NCI-H460 (cell line): ENCODE measurements around the gene PFDN4. TPM values are rescaled to one million over a fixed set of nuclear protein-coding genes. Genes with fewer than 3 reads are reported as not detected.

Experiments used
- DNase-seq: peaks from one replicate; pipeline ENCODE4 v3.0.0-alpha.2; 2016; ENCODE audit warnings: low read depth; ENCODE audit errors: extremely low read depth
- total RNA-seq: library from RNA; depleted of rRNA; stranded (reverse); fragments of >200 nt; shearing (Covaris generic); gene quantifications from 2 replicates; pipeline ENCODE4 v1.2.3, GENCODE V29; 2014

Gene PFDN4
- total RNA-seq, 1 experiment from 2014 or later, result 149 TPM

DNA sequence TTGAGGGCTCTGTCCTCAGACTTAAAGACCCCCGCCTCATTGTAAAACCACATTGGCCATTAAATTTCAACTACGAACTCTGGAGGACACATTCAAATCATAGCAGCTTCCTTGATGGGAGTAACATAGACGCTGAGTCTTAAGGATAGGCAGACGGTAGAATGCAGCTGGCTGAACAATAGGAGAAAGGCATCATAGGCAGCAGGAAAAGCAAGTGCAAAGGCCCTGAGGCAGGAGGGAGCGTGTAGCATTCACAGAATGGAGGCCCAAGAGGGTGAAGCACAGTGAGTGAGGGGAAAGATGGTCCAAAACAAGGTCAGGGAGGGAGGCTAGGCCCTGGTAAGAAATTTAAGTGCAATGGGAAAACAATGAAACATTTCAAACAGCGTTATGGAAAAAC lies 8.6 kb upstream of the PFDN4 start:
- no peak for DNase-seq

DNA sequence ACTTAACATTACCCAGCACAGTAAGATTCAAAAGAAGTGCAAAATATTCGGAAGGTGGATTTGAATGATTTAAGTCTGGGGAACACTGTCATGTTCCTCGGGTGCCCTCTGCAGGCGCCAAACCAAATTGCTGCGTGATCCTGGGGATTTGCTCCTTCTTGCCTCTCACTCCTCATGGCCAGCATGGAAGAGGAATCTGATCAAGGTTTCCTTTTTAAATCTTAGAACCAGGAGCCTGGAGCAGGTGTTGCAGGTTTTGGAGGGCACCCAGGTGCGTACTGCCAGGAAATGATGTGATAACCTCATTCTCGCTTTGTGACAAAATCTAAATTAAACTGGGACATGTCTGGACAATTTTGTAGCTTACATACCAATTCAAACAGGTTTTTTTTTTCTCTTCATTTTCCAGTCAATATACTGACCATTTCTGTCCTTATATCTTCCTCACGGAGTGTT lies 8.1 kb upstream of the PFDN4 start:
- DNase-seq, result peak; percentile 66

DNA sequence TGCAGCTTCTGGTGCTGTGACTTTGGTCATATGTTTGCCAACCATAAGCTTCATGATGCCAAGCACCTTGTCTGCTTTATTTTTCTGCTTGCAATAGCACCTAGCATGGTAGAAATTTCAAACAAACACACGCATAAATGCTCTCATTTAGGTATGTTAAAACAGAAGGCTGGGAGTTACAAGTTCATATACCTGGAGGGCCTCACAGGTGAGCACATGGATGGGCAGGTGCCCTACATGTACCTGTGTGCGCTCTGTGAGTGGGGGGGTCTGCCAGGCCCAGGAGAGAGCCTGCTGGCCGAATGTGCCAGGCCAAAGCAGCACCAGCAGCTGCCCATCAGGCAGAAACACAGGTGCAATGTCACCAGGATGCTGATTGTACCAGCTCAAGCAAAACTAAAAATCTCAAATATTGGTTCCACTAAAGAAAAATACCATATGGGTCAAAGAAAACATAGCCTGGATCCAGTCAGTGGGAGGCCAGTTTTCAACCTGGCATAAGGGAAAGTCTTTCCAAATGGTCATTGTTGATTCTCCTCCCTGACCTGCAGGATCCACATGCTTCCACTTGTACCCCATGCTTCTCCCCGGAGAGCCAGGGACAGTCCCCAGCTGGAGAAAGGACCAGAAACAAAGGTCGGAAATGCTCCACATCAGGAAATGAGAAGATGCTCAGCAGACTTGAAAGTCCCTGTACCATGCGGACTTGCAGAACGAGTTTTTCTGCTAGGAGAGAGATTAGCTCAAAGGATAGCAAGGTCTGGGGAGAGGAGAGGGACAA lies 7.2 kb upstream of the PFDN4 start:
- no peak for DNase-seq

DNA sequence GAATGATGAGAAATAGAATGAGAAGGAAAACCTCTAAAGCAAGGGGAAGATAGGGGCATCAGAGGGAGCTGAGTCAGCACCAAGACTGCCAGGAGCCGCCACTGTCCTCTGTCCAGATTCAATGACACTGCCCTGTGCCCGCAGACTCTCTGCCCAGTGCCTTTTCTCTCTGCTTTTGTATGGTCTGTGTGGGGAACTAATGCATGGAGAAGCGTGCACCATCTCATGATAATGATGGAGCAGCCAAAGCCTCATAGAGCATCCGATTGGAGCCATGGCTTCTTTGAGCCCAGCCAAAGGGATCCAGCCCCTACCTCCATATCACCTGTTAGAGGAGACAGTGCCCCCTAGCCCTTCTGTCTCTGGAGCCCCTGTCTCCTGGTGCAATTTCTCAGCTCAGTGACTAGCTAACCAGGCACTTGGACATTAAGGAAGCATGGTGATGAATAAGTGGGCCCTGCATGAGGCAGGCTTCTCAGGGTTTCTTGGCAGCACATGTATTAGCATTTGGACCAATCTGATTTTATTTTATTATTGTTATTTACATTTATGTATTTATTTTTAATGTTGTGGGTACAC lies 6.5 kb upstream of the PFDN4 start:
- no peak for DNase-seq

DNA sequence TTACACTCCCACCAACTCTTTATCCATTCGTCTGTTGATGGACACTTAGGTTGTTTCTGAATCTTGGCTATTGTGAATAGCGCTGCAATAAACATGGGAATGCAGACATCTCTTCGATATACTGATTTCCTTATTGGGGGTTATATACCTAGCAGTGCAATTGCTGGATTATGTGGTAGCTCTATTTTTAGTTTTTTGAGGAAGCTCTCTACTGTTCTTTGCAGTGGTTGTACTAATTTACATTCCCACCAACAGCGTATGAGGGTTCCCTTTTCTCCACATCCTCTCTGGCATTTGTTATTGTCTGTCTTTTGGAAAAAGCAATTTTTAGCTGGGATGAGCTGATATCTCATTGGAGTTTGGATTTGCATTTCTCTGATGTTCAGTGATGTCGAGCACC lies 4.6 kb upstream of the PFDN4 start:
- no peak for DNase-seq

DNA sequence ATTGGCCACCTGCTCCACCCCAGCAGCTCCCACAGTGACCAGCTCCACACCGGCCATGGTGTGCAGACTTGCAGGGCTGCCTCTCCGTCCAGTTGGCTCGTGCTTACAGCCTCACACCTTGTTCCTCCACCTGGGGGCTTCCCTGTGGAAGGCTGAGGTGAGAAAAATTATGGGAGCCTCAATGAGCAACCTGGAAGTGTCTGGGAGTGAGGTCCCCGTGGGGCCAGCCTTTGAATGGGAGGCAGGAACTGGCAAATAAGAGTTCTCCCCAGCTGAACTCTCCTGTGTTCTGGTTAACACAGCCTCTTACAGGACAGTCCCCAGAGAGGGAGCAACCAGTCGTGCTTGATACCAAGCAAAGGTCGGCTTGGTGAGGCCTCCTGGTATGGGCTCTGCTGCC lies 3.8 kb upstream of the PFDN4 start:
- DNase-seq, result no peak

DNA sequence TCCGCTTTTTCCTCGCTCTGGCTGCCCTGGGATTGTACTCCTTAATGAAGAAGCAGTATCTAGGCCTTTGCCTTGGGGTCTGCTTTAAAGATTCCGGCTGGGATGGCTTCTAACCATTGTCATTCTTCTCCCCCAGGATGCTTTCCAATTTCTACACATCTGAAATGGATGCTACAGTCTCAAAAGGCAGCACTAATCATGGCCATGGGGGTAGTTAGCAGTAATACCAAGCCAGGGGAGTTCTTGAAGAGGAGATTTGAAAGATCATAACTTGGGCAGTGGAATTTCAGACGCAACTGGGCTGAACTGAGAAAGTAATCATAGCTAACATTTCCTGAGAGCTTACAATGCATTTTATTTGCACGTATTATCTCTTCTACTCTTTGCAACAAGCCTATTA lies 3.4 kb upstream of the PFDN4 start:
- no peak for DNase-seq

DNA sequence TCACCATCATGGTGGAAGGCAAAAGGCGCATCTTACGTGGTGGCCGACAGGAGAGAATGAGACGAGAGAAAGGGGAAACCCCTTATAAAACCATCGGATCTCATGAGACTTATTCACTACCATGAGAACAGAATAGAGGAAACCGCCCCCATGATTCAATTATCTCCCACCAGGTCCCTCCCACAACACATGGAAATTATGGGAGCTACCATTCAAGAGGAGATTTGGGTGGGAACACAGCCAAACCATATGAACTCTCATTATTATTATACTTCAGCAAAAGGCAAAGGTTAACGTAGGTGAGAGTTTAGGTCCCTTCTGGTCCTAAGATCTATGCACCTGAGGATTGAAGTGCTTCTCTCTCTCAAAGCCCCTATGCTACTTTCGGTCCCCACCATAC lies 2.4 kb upstream of the PFDN4 start:
- no peak for DNase-seq

DNA sequence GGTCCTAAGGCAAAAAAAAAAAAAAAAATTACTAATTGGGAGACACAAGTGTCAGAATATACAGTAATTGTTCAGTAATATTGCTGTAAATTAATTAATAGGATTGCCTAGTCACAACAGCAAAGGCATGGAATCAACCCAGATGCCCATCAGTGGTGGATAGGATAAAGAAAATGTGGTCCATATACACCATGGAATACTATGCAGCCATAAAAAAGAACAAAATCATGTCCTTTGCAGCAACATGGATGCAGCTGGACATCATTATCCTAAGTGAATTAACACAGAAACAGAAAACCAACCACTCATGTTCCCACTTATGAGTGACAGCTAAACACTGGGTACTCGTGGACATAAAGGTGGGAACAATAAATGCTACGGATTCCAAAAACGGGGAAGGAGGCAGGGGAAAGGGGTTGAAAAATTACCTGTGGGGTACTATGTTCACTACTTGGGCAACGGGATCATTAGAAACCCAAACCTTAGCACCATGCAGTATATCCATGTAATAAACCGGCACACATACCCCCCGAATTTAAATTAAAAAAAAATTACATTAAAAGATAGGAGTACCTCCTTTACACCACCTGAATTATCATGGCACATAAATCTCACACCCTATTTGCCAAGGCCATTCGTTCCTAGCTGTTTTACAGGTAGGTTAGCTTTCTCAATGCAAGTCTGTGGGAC lies 689 bp upstream of the PFDN4 start:
- no peak for DNase-seq

DNA sequence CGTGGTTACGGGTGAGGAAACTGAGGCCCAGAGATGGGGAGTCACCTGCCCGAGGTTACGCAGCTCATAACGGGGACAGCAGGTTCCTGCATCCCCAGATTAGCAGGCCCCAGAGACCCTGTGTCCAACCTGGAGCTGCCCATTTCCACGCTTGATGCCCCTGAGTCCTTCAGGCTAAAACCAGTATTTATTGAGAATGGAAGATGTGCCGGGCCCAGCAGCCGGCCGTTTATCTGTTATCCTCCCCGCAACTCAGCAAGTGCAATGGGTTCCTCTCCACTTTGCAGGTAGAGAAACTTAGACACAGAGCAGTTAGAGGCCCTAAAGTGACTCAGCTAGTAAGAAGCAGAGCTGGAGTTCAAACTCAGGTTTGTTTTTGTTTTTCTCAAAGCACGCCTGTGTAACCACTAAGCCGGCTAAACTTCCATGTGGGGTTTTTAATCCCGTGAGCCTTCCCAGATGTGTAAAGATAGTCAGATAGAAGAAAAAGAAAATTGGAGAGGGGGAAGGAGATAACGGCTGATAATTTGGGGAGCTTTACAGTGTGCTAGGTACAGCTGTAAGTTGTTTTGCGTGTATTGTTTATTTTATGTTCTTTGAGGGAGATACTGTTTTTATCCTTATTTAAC lies 775 bp downstream of the PFDN4 start:
- DNase-seq, result peak; percentile 13

DNA sequence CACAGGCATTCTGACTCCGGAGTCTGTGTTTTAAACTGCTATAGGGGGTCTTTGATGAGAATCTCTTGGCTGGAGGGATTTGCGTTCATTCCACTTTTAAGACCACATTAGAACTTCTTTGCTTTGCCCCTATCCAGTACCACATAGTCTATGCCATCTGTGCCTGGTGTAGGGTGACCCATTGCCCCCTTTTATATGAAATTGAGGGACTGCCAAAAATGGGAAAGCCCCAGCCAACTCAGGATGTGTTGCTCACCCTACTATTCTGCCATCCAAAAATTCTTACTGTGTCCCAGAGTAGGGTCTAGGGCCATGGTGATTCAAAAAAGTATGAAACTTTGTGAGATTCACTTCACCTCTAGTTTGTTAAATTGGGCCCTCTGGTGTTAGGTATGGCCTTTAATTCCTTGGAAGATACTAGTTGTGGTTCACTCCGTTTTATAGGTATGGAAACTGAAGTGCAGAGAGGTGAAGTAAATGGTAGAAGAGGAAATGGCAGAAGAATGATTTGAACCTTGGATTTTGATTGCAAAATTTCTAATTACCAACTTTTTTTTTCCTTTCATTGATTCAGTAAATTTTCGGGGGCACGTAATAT lies 1.4 kb downstream of the PFDN4 start:
- no peak for DNase-seq

DNA sequence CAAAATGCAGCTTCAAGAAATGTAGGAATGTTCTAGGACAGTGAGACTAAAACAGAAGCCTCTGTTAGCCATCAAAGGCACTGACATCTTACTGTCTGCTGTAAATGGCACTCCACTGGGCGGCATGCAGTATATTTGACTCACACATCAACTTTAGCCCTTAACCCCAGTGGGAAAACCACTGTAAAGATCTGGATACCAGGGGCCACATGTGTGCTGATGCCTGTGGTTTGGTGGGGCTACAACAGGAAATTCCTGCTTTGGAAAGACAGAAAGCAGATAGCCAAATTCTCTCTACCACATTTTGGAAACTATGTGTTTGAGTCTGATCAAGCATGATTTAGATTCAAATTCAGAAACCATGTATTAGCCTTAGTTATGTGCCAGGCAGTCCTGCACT lies 4.3 kb downstream of the PFDN4 start:
- no peak for DNase-seq

DNA sequence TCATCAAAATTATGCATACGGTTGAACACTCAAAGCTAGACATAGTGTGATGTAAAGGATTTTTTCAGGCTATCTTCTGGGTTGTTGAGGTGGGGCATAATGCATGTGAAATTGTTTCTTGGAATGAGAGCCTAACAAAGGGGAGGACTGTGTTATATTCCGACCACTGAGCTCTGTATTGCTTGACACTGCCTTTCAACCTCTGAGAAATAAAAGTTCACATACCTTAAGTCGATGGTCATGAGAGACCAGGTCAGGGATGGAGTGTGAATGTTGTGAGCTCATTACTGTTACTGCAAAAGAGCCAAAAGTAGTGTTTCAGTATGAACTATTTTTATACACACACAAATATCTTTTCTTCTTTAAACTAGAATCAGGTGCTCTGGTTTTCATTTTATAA lies 5.0 kb downstream of the PFDN4 start:
- no peak for DNase-seq

DNA sequence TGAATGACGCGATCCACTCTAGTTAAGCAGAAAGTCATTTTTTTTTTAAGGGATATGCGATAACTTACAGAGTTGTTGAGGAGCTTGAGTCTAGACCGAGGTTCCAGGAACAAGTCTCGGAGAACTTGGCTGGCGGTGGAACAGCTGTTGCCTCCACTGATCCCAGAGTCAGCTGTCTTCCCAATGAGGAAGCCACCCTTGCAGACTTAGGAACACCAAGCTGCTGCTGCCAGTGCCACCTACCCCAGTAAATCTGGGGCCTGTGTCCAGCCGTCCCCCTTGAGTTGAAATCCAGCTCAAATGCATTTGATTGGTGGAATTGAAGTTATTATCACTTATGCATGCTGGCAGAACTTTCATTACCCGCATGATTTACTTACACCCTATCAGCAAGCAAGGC lies 6.7 kb downstream of the PFDN4 start:
- DNase-seq, result no peak

DNA sequence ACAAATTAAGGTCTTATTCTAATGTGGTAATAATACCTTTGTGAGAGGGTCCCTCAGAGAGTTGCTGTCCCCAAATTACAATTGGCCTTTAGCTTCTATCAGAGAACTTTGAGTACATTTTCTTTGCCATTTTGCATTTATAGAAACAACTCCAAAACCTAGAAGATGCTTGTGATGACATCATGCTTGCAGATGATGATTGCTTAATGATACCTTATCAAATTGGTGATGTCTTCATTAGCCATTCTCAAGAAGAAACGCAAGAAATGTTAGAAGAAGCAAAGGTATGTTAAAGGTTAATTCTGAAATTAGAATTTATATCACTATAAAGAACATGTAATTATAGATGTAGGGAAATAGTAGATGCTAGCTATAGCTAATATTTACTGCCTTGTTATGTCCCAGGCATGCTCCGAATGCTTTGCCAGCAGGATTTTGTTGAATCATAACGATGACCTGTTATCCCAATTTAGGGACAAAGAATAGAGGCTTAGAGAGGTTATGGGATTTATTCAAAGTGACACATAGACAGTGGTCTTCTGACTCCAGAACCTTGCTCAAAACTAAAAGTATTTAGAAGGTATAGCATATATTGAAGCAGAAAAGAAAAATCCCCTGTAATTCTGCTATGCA lies 7.4 kb downstream of the PFDN4 start:
- no peak for DNase-seq

DNA sequence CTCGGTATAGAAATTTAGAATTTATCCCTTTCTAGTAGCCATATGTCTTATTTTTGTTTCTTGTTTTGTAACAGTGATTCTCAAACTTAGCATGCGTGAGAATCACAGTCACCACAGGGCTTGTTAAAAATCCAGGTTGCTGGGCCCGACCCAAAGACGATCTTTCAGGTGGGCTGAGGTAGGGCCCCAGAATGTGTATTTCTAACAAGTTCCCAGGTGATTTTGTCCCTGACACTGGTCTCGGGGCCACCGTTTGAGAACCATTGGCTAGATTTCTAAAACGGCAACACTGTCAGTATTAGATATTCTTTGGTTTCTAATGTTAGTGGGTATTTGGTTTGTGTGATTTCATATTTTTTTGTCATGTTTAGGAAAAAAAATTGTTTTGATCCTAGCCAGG lies 9.9 kb downstream of the PFDN4 start:
- DNase-seq, result no peak

DNA sequence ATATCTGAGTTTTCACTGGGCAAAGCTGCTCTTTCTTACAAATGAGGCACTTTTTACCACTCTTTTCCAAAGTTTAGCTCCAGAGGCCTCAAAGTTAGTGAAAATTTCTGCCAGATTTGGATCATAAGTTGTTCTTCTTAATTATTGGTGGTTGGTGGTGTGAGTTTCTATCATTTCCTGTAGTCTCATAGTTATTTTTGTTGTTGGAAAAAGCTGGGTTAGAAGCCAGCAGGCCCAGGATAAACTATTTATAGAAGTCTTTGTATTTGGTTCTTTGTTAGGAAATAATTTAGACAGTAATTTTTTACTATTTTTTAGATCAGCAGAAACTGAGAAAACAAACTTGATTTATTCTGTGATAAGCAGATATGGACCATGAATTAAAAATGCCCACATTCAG lies 10.6 kb downstream of the PFDN4 start:
- DNase-seq, result no peak

DNA sequence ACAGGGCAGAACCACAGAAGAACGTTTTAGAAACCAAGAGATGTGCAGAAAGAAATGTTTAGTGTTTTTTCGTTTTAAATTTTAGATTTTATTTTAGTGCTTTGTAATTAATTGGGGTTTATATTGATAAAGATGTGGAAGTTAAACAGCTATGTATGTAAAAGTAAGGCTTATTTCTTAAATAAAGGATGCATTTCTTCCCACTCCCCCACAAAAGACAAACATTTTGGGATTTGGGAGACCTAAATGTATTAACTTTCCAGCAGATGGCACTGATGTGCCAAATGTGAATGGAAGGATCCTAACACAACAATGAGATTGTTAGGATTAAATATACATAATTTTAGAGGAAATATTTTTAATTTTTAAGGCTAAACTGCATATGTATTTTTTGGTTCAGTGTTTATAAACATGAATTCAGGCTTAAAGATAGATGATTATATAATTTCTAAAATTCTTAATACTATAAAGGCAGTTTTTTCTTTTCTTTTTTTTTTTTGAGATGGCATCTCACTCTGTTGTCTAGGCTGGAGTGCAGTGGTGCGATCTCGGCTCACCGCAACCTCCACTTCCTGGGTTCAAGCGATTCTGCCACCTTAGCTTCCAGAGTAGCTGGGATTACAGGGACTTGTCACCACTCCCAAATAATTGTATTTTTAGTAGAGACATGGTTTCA lies 12.0 kb downstream of the PFDN4 start:
- peak; percentile 36 for DNase-seq

DNA sequence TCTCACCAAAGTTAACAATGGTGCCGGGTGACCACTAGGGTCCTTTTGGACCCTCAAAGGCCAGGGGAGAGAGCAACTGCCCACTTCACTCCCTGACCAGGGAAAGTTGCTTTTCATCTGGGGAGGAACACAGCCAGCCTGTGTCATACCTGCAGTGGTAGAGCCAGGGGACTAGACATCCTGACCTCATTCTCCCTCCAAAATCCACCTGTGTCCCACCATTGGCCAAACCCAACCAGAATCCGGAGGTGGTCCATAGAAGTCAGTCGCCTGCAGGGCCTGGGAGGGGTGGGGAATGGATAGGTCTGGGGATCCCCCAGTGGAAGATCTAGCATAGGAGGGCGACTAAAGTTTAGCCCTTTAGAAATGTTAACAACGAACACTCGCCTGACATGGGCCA lies 12.8 kb downstream of the PFDN4 start:
- no peak for DNase-seq

DNA sequence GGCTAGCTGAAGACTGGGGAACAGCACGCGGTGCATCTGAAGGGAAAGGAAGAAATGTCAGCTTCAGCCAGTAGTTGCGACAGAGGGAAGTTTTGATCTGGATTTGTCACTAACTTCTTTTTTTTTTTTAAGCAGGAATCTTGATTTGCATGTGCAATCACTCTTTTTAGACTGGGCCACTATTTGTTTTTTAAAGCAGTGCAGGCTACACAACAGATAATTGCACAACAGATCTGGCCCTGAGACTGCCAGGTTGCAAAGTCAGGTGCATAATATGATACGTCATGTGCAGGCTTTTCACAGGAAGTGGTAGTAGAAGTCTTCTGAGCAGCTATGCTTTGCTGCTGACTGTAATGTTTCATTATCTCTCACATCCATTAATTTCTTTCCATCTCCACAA lies 13.5 kb downstream of the PFDN4 start:
- no peak for DNase-seq
